HG02884 (cell line): ENCODE results near the gene ALOXE3.

Experiments
- ATAC-seq: cut with Tn5 transposase; IDR thresholded peaks from one replicate; pipeline ENCODE4 v1.9.1; 2021; ENCODE audit warnings: mild to moderate bottlenecking, moderate library complexity; ENCODE audit not compliant: unreplicated experiment

ALOXE3 gene

DNA sequence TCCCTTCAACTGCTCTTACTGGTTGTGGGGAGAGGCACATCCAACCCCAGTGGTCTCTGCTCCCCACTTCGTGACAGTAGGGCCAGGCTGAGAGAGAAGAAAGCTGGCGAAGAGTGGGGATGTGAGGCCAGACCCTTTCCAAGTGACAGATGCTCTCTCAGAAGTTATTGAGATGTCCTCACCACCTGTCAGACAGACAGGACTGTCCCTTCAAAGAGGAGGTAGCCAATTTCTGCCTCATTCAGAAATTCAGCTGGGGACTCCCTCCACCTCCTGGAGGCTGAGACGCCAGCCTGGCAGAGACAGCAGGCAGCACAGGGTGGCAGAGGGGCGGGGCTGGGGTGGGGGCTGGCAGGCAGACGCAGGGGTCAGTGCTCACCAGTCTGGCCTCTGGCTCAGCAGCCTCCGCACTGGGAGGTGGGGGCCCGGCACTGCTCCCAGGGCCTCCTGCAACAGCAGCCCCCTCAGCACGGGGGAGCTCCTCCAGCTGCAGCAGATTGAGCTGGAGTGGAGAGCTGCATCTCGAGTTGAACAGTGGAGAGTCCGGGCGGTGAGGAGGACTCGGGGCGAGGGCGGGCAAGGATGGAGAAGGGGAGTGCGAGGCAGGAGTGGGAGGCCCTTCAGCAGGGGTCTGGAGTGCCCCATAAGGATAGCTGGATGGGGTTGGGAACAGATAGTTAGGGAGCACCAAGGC, 24.7 kb upstream of the ALOXE3 start:
- no peak for ATAC-seq

DNA sequence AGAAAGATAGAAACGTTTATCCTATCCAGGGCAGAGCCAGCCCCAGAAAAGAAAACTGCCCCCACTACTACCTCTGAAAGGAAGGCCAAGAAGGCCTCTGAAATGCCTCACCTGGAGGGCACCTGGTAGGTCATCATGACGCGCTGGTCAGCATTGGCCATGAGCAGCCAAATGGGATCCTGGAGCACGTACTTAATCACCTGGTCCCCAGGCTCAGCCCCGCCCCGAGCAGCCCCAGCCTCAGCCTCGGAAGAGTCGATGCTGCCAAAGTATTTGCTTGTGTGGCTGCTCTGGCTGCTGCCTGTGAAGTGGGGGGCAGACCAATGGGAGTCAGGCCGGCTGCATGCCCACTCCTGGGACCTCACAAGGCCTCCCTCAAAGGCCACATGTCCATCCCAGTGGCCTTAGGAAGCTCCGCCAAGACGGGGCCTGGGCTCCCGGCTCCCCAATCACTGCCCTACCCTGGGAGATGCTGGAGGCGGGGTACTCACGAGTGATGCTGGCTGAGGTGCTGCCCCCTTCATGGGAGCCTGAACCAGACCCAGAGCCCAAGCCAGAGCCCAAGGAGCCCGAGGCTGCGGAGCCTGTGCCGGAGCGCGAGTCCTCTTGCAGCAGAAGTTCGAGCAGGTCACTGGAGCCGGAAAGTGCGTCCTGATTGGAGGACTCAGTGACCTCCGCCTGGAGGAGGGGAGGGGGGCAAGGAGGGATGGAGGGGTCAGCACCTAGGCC, 24.0 kb upstream of the ALOXE3 start:
- ATAC-seq, result no peak

DNA sequence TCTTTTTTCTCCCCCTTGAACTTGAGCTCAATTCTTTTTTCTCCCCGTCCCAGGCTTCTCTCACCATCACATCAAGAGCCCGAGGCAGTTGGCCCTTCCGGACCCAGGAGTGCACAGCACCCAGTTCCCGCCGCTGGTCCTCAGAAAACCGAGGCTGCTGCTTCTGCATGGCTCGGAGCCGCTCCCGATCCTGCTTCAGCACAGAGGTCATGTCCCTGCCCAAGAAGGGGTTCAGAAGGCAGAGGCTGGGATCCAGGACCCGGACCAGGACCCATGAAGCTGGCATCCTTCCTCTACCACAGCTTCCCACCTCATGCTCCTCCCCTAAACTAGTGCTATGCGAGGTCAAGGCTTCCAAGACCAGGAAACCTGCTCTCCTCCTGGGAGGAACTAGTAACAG, 23.4 kb upstream of the ALOXE3 start:
- no peak for ATAC-seq

DNA sequence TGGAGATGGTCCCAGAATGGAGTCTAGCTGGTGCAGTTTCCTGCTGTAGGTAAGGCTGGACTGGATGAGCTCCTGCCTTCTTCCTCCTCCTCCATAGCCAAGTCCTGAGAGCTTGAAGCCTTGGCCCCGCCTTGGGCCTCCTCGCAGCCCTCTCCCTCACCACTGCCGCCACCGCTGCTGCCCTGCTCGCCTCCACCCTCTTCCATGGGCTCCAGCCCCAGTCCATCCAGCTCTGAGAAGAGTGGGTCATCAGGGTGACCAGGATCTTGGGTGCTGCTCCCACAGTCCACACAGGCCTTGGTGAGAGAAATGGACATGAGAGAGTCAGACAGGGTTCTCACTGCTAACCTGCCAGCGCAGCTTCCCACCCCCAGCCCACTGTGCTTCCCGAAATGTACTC, 22.7 kb upstream of the ALOXE3 start:
- ATAC-seq, result no peak

DNA sequence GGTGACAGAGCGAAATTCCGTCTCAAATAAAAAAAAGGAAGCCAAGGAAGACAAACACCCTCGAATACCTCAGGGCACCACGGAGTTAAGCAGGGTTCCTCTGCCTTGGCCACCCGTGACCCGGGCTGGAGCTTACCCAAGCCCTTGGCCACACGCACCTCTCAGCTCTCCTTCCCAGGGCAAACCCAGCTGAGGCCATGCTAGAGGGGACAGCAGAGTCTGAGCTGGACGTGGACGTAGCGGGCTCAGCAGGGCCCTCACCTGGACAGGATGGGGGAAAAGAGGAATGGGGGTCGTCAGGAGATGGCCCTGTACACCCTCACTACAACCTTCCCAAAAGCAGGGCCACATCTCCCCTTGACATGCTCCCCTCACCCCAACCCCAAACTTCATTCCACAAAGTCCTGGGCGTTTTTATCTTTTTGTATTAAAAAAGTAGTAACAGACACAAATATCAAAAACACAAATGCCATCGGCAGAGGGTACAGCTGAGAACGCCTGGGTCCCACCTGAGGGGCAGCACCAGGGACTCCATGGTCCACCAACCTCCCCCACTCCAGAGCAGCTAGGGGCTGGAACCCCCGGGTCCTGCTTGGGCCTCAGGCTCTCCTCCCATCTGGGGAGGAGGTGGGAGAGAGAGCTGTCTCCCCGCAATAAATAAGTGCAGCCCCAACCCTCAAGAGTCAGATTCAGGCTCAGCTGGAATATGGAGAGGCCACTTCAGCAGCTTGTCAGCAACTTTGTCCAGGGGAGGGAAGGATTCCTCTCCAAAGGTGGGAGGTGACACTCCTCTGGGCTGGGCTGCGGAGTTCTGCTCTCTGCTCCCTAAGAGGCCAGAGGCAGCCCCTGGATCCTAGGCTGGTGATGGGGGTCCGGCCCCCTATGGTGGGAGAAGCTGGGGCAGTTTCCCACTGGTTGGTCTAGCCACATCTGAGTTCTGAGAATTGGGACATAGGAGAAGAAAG, 22.0 kb upstream of the ALOXE3 start:
- ATAC-seq, result no peak

DNA sequence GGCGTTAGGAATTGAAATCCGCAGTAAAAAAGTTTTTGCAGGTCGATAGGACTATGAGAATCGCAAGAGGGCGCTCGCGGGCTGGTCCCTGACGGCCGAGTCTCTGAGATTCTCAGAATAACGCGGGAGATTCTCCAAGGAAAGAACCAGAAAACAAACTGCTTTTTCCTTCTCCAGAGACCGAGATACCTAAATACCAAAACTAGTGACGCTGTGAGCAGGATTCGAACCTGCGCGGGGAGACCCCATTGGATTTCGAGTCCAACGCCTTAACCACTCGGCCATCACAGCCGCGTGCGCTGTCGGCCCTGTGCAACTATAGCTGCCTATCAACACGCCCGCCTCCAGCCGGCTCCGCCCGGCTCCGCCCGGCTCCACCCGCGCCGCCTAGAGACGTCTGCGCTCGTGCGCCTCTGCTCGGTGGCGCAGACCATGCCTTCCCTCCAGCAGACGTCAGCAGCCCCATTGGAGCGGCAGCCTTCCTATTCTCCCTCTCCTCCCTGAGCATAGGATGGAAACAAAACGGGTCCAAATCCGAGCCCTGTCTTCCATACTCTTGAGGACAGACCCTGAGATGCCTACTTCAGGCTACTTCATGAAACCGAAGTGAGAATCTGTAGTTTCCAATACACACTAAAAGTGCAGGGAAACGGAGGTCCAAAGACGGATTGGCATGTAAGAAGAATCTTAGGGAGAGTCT, 20.5 kb upstream of the ALOXE3 start:
- peak; percentile 93 for ATAC-seq

DNA sequence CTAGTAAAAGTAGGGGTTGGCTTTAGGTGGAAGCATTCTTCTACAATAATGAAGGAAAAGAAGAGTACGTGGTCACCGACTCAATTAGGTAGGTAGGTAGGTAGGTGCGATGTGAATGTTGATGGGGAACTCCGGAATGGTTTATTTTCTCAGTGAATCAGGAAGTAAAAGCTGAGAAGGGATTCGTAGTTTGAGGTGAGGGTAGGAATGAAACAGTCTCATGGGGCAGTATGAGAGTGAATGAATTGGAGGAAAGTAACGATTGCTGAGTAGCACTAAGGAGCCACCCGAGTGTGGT, 20.0 kb upstream of the ALOXE3 start:
- no peak for ATAC-seq

DNA sequence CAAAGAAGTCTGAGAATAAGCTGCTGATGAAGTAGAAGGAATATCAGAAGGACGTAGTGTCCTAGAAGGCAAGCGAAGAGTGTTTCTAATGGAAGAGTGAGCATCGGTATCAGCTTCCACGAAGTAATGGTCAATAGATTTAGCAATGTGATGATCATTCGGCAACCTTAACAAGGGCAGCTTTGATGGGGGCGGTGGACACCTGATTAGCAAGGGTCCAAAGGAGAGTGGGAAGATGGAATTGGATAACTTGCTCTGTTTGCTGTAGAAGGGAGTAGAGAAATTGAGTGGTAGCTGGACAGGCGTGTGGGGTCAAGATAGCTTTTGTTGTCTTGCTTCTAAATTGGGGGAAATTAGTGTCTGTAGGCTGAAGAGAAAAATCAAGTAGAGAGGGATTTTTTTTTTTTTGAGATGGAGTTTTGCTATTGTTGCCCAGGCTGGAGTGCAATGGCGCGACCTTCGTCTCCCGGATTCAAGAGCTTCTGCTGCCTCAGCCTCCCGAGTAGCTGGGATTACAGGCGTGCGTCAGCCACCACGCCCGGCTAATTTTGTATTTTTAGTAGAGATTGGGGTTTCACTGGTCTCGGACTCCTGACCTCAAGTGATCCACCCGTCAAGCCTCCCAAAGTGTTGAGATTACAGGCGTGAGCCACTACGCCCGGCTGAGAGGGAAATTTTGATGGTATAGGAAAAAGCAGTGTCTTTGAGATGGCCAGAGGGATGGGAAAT, 19.5 kb upstream of the ALOXE3 start:
- no peak for ATAC-seq

DNA sequence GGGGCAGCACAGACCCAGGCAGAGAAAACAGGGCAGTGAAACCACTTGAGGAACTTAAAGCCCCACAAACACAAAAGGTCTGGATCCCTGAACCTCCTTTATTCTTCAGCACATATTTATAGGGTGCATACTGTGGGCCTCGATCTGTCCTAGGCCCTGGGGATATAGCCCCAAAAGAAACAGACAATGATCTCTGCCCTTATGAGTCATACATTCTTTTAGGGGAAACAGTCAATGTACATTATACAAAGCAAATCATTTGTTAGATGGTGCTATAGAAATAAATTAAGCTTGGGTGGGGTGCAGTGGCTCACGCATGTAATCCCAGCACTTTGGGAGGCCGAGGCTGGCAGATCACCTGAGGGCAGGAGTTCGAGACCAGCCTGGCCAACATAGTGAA, 15.6 kb upstream of the ALOXE3 start:
- ATAC-seq, result no peak

DNA sequence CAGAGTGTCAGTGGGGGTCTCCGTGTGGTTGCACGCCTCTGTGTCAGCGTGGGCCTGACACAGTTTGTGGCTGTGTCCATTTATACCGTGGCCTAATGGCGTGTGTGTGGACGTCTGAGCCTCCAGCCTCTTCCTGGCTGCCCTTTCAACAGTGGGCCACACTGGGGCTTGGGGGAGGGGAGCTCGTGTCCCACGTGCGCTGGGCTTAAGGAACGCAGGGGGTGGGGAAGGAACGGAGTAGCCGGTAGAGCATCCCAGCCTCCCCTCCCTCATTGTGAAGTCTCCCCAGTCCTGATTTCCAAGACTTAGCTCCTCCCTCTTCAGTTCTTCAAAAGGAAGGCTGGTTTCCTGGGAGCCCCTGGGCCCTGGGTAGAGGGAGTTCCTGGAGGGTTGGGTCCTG, 15.1 kb upstream of the ALOXE3 start:
- no peak for ATAC-seq

DNA sequence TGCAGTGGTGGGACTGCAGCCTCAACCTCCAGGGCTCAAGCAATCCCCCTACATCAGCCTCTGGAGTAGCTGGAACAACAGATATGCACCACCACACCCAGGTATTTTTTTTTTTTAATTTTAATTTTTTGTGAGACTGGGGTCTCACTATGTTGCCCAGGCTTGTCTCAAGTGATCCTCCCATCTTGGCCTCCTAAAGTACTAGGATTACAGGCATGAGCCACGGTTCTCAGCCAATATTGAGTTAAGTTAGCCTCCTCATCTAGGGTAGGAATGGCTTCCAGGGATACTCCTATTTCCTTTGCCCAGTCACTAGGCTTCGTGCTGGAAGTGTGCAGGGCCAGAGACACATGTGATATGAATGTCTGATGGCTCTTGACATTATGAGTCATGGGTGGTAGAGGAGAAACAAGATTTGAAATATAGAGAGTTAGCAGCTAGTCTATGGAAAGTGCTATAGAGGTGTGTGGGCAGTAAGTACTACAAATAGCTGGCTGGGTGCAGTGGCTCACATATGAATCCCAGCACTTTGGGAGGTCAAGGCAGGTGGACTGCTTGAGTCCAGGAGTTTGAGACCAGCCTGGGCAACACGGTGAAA, 13.6 kb upstream of the ALOXE3 start:
- no peak for ATAC-seq

DNA sequence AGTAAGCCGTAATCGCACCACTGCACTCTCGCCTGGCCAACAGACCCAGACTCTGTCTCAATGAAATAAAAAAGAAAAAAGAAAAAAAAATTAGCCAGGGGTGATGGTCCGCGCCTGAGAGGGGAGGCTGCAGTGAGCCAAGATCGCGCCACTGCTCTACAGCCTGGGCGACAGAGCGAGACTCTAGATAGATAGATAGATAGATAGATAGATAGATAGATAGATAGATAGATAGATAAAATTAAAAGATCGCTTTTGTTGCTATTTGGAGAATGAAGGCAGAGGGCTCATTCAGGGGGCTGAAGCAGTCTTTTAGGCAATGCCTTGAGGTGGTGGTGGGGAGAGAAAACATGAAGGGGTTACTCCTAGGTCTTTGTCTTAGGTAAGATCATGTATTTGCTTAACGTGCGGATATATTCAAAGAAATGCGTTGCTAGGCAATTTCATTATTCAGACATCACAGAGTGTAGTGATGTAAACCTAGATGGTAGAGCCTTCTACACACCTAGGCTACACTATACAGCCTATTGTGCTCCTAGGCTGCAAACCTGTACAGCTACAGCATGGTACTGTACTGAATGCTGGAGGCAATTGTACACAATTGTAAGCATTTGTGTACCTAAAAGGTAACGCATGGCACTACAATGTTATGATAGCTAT, 9.9 kb upstream of the ALOXE3 start:
- no peak for ATAC-seq

DNA sequence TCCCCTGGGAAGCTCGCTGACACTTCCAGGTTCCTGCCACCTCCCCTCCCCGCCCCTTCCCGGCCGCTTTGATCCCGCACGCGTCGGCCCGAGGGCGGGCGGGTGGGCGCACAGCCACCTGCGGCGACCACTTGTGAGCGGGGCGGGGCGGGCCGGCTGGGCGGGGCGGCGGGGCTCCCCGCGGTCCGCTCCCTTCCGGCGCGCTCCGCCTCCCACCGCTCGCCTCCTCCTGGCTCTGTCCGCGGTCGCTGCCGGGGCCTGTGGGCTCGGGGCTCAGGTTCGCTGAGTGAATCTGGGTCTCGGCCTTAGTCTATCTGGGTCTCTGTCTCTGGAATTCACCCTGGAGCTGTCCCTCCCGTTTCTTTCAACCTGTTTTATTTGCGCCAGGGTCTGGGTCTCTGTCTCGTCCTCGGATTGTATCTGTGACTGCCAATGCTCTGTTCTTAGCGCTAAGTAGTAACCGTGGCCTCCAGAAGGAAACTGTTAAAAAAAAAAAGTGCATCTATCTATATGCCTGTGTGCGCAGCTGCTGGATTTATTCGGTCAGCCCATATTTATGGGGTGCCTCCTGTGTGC, 8.3 kb upstream of the ALOXE3 start:
- ATAC-seq, result no peak

DNA sequence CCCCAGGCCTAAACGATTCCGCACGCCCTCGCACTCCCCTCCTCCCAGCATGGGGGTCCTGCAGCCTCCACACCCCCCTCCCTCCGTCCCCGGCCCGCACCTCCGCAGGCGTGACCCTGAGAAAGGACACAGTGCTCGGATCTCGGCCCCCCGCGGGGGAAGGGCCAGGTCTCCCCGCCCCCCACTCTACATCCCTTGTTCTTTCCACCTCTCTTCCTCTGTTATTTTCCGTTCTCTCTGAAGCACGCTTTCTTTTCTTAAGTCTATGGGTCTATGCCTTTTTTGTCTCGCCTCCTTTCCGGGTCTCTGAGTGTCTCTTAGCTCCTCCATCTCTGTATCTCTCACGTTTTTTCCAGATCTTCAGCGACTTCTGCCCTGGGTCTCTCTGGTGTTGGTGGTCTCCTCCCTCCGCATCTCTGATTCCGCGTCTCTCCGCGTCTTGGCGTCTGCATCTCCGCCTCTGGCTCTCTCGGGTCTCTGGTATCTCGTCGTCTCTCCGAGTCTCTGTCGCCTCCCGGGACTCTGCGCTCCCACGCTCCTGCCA, 7.7 kb upstream of the ALOXE3 start:
- ATAC-seq, result no peak

DNA sequence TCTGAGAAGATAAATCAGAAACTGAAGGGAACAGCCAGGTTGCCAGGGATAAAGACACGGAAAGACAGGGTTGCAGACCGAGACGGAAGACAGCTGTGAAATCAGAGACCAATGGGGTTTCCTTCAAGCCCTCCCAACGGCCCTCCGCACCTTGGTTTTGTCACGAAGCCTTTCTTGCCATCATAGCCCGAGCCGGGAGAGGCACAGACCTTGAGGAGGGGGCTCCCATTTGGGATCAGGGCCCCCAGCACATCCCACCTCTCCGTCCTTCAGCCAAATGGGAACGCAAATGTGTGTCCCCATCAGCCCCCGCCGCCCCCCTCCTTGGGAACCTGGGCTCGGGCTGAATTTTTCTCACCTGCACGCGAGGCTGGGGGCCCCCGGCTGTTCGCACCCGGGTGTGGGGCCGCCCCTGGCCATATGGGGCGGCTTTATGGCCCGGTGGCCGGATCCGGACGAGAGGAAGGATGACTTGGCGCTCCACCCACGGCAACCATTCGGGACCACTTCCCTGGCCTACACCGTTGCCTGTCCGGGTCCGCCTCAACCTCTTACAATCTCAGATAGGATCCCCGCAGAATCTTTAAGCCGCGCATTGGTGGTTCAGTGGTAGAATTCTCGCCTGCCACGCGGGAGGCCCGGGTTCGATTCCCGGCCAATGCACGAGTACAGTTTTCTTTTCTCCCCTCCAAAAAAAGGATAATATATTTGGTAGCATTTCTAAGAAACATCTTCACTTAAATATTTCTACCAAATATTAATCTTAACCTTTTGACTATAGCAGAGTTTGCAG, 7.0 kb upstream of the ALOXE3 start:
- ATAC-seq, result no peak

DNA sequence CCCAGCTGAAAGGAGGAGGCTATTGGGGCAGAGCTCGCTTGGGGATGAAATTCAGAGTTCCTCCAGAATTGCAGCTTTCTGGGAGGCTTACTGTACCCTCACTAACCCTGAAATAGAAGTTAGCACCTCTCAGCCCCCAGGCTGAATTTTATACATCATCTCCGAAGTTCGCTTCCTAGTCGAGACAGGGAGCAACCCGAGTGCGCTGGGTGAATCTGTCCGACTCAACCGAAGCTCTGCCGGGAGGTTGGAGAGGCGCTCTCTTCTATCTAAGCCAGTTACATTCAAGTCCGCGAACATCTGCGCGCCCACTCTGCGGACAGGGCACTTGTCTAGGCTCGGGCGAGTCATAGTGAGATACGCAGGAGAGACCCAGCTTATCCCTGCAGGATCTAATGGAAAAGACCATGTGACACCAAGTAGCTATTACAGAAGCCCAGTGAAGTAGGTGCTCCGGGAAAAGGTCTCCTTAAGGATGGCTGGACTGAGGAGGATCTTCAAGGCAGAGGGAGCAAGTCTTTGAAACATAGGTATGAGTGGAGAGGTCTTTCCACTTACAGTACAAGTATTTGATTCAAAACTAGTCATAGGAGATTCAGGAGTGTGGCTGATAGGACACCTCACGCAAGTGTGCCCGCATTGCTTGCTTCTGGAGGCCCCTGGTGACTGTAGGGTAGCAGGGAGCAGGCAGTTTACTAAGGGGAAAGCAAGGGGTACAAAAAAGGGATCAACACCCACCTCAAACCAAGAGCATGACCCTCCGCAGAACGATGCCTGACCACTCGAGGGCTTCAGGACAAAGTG, 6.2 kb upstream of the ALOXE3 start:
- ATAC-seq, result no peak

DNA sequence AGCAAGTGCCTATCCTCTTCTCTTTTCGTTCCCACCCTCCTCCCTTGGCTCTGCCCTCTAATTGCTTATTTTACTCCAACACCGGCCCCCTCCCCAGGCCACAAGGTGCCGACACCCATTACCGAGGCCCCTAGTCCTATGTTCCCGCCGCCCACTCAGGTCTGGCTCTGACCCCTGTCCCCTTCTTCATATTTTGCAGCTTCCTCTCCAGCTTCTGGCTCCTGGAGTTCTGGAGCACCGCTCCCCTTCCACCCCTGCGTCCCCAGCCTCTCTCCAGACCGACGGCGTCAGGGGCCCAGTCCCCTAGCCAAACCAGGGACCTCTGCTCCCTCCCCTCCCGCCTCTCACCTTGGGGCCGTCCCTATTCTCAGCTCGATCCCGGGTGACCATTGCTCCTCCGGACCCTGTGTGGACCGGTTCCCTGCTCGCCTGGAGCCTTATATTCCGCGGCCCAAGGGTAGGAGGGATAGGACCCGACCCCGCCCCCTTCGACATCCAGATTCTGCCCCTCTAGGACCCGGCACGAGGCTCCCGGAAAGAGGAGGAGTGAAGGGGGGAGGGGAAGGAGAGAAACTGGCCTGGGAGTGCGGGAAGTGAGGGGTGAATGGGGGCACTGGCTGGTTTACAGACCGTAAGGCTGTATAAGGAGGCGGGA, 5.5 kb upstream of the ALOXE3 start, which contains the start of gene HES7:
TSS of gene HES7 (minus strand) at position 412 of the 655 bp plus-strand sequence. CDS start at position 390, 22 bp downstream.
- no peak for ATAC-seq
